Measurements from ENCODE around the gene P2RY8.
"Not testable (repeated sequence)": the region's sequence is repeated elsewhere in the genome, so short reads cannot be mapped to it uniquely, and the experiment has no call there.

The P2RY8 gene

DNA sequence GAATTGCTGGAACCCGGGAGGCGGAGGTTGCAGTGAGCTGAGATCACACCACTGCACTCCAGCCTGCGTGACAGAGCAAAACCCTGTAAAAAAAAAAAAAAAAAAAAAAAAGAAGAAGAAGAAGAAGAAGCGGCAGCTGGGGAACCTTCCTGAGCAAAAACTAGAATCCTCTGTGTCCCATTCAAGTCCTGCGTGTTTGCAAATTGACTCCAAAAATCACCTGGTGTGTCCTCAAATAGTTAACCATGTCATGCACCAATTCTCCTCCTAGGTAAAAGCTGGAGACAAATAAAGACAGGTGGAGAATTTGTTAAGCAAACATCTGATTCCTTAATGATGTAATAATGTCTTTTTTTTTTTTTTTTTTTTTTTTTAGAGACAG is 52.4 kb downstream of the P2RY8 start:
- DNase-seq, result no peak

DNA sequence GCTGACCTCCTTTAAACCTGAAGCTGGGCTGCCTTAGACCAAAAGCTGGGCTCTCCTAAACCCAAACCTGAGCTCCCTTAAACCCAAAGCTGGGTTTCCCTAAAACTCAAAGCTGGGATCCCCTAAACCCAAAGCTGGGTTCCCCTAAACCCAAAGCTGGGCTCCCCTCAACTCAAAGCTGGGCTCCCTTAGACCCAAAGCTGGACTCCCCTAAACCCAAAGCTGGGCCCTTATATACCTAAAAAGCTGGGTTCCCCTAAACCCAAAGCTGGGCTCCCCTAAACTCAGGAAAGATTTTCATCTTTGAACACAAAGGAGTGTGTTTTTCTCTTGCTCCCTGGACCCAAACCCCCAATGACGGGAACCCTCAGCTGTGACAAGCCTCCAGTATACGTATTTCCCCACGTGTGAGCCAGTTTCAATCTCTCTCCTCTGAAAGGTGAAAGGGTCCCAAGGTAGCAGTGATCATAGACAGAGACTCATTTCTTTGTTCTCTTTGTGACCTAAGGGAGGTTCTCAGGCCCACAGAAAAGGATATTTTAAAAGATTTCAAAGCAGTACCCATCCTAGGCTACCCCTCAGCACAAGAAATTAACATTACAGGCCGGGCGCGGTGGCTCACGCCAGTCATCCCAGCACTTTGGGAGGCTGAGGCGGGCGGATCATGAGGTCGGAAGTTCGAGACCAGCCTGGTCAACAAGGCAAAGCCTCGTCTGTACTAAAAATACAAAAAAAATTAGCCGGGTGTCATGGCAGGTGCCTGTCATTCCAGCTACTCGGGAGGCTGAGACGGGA is 52.9 kb downstream of the P2RY8 start:
- DNase-seq, result no peak

DNA sequence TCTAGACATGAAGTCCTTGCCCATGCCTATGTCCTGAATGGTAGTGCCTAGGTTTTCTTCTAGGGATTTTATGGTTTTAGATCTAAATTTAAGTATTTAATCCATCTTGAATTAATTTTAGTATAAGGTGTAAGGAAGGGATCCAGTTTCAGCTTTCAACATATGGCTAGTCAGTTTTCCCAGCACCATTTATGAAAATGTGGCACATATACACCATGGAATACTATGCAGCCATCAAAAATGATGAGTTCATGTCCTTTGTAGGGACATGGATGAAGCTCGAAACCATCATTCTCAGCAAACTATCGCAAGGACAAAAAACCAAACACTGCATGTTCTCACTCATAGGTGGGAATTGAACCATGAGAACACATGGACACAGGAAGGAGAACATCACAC is 54.5 kb downstream of the P2RY8 start:
- DNase-seq, result not testable (repeated sequence)

DNA sequence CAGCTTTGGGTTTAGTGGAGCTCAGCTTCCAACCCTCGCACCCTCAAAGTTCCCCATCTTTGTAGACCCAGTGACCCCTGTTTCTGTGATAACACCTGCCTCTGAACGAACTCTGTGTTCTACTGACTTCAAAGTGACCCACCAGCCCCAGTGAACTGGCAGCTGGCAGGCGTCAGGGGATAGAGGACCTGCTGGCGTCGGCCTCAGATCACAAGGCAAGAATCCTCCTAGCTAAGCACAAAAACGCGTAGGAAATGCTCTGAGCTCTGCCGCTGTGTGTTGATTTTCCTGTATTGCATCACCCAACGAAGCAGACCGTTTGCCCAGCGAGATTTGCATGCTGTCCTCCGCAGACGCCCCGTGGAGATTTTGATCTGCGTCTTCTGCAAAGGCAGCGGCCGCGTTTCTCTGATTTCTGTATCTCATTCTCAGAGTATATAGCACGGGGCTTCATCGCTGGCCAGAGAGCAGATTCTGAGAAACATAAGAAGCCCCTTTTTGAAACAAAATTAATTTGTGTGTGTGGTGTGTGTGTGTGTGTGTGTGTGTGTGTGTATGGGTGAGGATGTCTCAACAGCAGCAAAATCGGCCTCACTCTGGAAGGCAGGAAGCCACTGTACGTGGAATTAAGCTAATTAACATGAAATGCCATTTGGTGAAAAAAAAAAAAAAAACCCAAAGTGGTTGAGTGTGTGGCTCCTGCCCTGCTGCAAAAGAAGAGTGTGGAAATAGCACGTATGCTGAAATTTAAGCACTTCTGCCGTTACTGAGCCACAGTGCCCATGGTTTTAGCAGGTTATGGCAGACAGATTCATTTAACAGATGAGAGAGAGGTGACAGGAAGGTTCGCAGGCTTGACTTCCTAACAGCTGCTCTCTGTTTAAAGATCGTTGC is 55.1 kb downstream of the P2RY8 start:
- DNase-seq, result no peak

DNA sequence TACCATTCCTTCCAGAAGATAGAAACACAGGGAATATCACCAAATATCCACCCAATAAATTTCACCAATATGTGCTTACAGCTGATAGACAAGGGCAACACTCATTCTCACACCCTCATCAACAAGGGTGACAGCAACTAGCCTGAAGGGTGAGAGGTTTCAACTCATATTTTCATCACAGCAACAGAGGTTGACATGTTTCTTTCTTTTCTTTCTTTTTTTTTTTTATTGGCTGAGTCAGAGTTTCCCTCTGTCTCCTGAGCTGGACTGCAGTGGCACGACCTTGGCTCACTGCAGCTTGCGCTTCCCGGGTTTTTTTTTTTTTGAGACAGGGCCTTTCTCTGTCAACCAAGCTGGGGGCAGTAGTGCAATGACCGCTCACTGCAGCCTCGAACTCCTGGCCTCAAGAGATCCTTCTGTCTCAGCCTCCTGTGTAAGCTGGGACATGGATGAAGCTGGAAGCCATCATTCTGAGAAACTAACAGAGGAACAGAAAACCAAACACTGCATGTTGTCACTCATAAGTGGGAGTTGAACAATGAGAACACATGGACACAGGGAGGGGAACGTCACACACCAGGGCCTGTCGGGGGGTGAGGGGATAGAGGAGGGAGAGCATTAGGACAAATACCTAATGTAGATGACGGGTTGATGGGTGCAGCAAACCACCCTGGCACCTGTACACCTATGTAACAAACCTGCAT is 56.8 kb downstream of the P2RY8 start:
- DNase-seq, result no peak

DNA sequence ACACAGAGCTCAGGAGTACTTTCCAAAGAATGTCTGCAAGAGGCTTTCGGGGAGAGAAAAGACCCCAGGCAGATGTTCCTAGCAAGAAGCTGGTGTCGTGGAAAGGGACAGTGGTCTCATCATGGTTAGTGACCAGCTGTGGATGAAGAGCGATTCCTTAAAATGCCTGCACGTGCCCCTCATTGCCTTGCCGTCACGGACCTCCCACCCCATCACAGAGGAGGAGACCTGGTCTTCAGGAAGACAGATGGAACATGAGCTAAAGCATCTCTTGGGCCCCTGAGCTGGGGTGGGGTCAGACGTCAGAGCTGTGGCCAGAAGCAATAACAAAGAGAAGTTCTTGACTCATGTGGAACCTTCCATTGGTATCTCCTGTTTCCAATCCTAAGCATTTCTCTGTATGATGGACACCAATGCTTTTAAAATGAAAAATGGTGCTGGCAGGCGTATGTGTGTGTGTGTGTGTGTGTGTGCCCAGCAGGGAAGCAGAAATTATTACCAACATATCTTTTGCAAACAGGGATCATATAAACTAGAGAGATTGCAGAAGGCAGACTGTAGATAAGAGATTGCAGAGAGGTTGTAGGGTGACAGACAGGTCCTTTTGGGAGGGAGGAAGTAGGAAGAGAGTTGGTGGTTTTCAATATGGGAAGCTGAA is 59.1 kb downstream of the P2RY8 start:
- DNase-seq, result no peak

DNA sequence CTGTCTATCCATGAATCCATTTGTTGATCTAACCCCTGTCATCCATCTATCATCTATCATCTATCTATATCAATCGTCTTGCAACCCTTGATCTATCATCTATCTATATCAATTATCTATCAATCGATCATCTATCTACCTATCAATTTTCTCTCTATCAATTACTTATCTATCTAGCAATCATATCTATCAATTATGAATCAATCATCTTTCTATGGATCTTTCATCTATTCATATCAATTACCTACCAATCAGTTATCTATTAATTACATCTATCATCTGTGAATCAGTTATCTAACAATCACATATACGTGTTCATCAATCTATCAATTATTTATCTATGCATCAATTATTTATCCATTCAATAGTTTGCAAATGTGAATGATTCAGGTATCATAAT is 59.8 kb downstream of the P2RY8 start:
- DNase-seq, result no peak

DNA sequence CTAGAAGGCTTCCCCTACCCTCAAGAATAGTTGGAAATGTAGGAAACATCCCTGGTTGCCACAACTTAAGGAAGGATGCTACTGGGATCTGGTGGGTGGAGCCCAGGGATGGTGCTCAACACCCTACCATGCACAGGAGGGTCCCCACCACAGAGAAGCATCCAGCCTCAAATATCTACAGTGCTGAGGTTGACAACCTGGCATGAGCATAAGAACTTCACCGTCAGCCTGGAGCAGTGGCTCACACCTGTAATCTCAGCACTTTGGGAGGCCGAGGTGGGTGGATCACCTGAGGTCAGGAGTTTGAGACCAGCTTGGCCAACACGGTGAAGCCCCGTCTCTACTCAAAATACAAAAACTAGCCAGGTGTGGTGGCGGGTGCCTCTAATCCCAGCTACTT is 60.3 kb downstream of the P2RY8 start:
- no peak for DNase-seq

DNA sequence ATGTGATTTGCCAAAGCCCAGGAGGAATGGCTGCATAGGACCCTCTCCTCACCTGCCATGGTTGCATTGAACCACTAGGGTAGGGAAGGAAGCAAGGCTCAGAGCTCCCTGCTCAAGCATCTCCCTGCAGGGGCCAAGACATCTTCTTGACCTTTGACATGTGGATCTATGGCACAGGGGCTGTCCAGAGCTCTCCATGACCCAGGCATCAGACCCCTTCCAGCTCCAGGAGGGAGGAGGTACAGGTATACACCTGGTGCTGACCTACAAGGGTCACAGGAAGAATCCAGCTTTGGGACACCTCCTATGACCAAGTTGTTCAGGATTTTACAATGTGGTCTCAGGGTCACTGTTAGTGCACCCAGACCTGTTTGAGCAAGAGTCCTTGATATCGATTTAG is 61.1 kb downstream of the P2RY8 start:
- DNase-seq, result no peak

DNA sequence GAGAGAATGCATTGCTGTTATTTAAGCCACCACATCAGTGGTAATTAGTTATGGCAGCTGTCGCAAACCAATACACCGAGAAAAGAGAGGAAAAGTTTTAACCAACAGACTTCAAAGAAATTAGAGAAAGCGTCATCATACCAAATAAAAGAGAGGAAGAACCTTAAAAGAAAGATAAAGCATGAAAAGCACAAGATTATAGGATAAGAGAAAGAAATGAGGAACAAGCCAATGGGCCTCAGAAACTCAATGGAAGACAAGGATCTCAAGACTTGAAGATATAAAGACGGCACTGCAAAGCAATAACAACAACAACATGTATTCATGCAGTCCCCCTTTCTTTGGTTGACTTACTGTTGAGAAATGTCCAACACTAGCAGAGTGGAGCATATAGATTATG is 61.5 kb downstream of the P2RY8 start:
- no peak for DNase-seq

DNA sequence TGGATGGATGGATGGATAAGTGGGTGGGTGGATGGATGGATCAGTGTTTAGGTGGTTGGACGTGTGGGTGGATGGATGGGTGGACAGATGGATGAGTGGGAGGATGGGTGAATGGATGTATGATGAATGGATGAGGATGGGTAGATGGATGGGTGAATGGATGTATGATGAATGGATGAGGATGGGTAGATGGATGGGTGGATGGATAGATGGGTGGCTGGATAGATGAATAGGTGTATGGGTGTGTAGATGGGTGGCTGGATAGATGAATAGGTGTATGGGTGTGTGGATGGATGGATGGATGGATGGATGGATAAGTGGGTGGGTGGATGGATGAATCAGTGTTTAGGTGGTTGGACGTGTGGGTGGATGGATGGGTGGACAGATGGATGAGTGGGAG is 62.4 kb downstream of the P2RY8 start:
- DNase-seq, result not testable (repeated sequence)

DNA sequence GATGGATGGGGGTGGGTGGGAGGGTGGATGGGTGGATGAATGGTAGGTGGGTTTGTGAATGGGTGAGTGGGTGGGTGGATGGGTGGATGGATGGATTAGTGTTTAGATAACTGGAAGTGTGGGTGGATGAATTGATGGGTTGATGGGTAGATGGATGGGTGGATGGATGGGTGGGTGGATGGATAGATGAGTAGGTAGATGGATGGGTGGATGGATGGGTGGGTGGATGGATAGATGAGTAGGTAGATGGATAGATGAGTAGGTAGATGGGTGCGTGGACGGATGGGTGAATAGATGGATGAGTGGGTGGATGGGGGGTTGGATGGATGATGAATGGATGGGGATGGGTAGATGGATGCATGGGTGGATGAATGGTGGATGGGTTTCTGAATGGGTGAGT is 64.0 kb downstream of the P2RY8 start:
- no peak for DNase-seq

DNA sequence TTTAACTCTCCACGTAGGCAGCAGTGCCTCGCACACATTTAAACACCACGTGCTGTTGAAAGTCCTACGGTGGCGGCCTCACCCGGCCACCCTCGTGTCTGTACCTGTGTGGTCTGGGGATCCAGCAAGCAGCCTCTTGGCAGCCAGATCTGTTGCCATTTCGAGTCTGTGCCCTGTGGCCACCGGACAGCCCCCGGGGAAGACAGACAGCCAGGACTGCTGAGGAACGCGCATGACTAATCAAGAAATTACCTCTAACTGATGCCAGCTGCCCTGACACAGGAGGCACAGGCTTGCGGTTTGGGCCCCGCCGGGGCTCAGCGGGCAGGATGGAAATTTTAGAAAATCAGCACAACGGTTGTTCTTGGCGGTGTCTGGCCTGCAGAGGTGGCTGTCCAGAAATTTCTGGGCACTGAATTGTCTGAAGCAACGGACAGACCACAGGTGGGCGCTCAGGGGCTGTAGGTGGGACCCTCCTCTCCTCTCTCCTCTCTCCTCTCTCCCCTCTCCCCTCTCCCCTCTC is 68.7 kb downstream of the P2RY8 start:
- DNase-seq, result no peak

DNA sequence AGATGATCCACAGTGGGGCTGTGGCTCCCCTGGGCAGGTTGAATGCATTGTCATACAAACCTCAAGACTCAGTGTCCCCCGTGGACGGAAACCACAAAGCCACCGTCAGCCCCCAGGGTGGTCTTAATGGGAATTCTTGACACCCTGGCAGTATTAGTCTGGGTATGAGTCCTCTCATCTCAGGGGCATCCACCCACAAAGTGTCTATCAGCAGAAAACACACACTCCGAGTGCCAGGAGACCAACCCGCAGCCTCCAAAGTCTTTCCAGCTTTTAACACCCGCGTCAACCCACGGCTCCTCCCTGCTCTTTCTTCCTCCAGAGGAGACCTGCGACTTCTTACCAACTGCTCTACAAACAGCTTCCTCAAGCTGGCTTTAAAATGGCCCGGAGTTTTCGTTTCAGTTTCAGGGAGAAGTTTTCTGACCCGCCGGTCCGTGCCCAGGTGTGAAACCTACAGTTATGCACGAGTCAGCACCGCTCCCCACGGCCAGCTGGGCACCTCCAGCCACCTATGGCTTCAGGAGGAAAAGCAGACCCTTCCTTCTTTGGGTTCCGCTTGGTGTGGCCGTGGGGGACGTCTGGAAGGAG is 69.9 kb downstream of the P2RY8 start:
- no peak for DNase-seq

DNA sequence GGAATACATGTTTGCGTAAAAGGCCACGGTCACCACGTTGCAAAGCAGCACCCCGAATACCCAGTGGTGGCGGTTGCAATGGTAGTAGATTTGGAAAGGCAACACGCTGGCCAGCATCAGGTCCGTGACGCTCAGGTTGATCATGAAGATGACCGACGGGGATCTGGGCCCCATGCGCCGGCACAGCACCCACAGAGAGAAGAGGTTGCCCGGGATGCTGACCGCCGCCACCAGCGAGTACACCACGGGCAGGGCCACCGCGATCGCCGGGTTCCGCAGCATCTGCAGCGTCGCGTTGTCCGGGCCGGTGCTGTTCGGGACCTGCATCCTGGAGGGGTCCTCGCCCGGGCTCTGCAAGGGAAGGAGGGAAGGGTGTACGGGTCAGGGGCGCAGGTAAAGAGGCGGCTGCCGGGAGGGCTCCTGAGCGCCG is 70.7 kb downstream of the P2RY8 start:
- DNase-seq, result no peak

DNA sequence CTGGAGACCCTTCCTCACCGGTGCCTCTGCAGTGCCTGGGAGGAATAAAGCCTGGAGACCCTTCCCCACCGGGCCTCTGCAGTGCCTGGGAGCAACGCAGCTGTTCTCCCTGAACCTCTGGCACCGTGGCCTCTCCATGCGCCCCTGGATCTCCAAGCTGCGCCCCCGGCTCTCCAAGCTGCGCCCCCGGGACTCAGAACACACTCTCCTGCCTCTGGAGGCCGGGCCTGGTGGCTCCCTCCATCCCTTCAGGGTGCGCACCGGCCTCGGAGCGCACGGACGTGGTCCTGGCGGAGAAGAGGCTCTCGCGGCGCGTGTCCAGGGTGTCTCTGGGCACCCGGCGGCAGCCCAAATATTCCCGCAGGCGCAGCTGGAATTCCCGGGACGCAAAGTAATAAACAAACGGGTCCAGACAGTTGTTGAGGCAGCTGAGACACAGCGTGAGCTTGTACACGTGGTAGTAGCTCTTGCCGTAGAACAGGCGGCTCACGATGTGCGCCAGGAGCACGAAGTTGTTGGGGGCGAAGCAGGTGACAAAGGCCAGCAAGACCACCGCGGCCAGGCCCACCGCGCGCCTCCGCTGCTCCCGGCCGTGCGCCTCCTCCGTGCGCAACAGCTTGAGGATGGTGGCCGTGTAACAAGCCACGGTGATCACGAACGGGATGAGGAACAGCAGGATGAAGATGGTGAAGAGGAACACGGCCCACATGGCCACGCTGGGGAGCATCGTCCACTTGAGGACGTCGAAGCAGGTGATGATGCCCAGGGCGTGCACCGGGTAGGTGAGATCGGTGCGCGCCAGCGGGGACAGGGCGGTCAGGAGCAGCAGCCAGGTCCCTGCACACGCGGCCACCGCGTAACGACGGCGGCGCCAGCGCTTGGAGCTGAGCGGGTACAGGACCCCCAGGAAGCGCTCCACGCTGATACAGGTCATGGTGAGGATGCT is 71.4 kb downstream of the P2RY8 start:
- DNase-seq, result no peak

DNA sequence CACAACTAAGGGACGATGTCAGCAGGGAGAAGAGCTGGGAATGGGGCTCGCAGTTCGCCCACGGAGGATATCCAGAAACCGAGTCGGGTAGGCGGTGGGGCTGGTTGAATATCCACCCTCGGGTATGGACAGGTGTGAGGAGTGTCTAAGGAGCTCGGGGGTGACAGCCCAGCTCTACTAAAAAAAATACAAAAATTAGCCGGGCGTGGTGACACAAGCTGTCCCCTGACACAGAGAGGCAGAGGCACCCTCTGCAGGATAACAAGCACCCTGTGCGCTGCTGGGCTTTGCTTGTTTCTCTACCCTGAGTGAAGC is 72.1 kb downstream of the P2RY8 start:
- no peak for DNase-seq

DNA sequence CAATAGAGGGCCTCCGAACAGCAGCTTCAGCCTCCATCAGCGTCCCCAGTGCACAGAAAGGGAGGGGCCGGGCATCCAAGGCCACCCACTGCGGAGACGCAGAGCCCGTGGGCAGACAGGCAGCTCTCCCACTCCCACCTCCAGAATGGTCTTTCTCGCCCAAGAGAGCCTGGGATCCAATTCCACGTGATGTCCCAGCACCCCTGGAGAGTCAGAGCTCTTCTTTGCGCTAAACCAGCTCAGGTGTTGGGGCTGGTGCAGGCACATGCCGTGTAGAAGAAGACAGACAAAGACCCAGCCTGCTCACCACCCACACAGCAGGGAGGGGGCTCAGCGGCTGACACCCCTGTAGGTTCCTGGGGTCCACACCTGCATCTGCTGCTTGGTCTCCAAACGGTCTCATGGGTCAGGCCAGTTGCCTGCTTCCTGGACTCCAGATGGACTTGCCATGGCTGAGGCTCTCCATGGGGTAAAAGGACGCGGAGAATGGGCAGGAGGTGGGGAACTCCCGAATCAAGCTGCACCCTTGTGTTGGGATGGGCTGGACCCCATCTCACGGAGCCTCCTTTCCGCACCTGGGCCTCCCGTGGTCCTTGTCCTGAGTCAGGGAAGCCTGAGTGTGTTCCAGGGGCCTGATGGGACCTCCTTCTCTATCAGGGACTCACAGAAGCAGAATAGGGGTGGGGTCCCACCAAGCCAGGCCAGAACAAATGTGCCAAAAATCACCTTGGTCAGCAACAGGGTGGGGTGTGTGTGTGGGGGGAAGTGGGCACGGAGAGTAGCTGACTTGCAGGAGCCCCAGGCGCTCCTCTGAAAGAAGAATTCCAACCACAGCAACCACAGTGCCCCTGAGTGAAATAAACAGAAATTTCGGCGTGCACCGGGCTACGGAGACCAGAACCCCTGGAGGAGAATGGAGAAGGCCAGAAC is 72.7 kb downstream of the P2RY8 start:
- DNase-seq, result no peak

DNA sequence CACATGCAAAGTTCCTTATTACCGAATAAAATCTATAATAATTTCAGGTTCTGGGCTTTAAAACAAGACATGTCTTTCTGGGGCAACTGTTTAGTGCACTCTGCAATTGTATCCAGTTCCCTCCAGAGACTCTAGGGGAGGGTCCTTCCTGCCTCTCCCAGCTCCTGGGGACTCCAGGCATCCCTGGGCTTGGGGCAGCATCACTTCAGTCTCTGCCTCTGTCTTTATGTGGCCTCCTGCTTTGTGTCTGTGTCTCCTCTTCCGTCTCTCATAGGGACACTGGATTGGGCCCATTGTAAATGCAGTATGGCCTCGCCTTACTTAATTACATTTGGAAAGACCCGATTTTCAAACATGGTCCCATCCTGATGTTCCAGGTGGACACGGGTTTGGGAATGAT is 73.4 kb downstream of the P2RY8 start:
- DNase-seq, result no peak

DNA sequence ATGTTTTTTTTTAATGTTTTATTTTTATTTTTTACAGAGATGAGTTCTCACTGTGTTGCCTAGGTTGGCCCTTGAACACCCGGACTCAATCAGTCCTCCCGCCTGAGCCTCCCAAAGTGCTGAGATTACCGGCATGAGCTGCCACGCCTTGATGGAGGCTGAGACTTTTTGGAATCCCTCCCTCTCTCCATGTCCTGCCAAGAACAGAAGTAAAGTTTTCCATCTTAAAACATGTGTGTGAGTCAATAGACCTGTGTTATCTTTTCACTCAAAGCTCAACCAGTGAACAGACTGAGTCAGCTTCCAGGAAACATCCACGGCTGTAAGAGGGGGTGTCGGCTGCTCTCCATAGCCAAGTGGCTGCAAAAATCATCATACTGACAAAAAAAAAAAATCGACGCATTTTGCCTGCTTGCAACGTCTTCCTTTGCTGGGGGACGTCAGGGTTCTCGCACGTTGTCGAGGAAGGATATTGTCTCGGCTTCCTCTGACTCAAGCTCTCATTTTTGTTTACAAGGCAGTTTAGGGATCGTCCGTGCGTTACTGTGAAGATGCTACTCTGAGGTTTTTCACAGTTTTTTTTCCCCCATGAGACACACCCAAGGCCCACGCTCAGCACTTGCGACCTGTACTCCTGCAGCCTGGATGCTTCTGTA is 74.3 kb downstream of the P2RY8 start:
- DNase-seq, result no peak

Data from NCI-H1092 treated with DMSO at 0.1 percent for 48 hours (cell line).